Germinal center (tissue), 1 donor: ENCODE measurements around the gene RPS23.

Experiments
- DNase-seq: peaks from one replicate; pipeline ENCODE4 v3.0.0; 2012; ENCODE audit warnings: mixed read lengths, low spot score

RPS23 gene

DNA sequence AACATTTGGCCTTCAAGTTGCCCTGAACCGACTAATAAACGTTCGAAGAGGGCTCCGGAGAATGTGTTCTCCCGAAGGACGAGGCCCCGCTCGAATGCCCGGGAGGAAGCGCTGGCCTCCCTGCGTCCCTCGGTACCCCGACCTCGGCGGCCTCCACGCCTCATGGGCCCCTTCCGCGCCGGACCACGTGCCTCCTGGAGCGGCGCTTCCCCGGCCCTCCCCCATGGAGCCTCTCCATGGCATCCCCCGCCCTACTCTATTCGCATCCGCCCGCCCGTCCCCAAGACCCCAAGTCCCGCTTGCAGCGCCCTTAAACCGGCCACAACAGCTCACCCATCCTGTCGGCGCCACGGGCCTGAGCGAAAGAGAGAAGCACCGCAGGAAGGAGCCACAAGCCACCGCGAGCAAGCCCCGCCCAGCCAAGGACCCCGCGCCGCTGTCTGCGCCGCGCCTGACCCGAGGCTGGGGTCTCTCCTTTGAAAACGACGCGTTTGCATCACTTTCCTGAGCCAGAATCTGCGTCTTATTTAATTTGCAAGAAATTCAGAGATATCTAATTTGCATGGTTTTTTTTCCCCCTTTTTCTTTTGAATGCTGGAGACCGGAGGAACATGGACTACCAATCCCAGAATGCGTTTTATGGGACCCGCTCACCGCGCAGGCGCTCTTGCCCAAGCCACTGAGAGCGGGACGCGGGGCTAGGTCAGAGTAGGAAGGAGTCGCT lies at the start of gene RPS23:
RPS23 (minus strand) TSS at position 368 of the 724 bp plus-strand sequence; CDS start at position 337, 31 bp downstream.
- DNase-seq = peak; percentile 86

DNA sequence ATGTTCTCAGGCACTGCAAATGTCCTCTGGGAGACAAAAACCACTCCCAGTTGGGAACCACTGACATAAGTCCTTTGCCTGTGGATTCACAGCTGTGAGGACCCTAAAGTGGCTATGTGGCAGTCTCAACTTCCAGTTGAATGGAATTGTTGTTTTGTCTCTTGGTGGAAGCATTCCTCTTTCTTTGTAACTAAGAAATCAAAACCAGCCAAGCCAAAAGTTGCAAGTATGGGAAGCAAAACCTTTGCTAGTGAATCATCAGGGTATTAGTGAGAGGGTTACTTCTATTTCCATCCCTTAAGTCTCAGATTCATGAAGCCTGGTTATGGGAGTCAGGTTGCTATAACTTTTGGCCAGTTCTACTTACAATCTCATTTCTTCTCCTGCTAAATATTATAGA lies 49.8 kb upstream of the RPS23 start:
- no peak for DNase-seq

DNA sequence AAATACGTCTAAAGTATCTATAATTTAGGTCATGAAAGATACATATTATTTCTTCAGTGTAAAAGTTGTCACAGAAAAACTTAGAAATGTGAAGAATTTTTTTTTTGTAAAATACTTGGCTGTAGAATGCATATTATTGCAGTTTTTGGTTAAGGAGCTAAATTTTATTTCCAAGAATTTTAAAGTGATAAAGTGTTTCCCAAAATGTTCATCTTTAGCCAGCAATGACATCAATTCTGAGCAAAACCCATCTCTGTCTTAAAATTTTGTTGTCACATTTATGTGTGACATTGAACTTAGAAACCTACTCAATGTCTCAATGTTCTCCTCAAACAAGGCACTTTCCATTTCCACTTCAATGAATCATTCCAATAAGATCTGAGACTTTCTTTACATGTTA lies 47.8 kb upstream of the RPS23 start:
- no peak for DNase-seq

DNA sequence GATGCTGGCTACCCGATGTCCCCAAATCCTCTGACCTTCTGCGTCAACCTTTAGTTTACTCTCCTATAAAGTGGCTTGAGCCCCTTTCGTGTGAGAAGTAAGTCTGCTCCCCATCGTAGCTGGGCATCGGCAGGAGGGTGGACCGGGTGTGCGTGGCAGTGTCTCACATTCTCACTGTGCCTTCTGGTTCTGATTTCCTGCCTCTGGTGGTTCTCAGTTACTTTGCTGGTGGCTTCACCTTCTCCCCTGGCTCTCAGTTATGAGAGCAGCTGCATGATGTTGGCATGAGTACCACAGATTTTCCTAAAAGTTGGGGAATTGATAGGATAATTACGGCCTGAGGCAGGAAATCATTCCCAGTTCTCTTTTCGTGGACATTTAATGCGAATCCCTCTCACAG lies 47.0 kb upstream of the RPS23 start:
- no peak for DNase-seq

DNA sequence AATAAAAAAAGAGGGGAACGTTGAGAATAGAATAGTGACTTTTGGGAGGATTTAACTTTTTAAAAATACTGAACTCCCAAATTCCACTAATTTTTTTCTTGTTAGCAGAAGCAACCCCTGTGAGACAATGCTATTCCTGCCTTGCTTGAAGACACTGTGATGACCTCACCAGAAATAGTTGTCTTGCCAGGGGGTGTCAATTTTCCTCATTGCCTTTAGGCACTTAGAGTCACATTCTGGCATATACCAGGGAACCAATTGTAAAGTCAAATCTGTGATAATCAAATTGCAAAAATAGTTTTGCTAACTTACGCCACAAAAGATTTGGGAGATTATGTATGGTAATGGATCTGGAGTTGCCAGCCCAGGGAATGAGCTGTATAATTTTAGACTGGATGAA lies 42.8 kb upstream of the RPS23 start:
- DNase-seq = no peak

DNA sequence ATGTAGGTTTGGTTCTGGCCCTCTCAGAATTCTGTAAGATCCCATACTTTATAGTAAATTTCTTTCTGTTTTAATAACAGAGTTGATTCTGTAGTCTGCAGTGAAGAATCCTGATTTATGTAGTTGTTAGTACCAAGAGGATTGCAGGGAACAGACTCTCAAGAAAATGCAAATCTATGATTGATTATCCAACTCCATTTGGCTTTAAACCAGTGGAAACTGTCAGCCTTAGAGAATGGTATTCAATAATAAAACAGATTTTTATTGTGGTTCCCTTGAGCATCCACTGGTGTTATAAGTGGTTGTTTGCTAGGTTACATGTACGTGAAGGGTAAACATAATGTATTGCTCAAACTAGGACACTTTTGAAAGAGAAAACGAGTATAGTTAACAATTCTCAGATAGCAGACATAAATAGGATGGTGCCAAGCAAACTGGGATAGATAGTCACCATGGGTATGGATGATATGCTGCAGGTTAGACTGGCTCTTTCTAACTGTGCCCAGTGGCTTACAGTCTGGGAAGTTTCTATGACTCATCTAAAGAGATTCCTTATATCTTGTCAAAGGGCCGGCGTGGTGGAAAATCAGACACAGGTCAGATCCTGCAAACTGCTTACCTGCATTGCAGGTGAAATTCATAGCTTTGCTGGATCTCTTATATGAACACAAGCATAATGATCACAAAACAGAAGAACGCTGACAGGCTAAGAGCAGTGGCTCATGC lies 41.7 kb upstream of the RPS23 start:
- no peak for DNase-seq

DNA sequence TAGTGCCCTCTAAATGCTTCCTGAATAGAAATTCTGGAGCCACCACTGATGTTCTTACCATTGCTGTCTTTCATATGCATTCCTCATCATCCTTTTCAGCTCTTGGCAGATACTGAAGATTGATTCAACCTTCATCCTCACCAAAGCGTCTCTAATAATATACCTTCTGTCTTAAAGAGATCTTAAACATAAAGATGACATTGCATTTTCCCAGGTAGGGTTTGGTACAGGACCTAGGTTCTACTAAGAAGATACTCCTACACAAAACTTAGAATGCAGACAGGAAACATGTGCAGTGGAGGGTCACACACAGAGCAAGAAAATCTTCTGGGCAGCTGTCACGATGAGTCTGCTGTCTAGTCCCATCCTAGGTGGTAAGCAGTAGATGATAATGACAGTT lies 41.0 kb upstream of the RPS23 start:
- no peak for DNase-seq

DNA sequence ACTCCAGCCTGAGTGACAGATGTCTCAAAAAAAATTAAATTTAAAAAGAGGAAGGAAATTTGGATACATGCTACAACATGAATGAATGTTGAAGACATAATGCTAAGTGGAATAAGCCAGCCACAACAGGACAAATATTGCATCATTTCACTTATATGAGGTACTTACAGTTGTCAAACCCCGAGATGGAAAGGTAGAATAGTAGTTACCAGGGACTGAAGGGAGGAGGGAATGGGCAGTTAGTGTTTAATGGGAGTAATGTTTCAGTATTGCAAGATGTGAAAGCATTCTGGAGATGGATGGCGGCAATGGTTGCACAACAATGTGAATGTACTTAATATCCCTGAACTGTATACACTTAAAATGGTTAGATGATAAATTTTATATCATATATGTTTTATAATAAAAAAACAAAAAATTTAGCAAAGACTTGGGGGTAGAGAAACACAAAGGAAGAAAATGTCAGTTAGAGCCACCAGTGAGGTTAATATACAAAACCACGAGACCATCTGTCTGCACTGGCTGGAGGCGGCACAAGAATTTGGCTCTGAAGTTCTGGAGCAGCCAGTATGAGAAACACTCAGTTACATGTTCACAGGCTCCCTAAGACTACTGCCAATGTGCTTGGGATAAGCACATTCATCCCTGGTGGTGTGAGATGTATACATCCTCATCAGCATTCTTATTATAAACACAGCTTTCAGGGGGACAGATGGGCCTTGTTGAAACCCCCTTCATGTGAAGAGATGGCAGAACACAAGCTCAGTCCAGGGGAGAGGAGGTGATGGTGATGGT lies 37.0 kb upstream of the RPS23 start:
- no peak for DNase-seq

DNA sequence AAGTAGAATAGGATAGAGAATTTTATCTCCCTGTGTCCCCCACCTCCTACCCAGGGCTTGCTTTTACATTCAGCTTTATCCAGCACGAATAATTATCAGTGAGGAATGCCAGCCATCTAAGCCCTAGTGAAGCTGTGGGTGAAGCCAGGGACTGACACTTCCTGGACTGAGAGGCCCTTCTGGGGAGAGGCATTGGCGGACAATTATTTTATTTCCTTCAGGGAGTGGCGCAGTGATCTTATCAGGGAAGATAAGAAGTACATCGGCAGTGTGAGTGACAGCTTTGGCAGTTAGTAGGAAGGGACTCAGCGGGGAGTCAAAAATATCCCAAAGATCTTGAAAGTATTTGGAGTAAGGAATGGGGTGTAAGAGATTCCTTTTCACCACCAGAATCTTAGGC lies 34.9 kb upstream of the RPS23 start:
- no peak for DNase-seq

DNA sequence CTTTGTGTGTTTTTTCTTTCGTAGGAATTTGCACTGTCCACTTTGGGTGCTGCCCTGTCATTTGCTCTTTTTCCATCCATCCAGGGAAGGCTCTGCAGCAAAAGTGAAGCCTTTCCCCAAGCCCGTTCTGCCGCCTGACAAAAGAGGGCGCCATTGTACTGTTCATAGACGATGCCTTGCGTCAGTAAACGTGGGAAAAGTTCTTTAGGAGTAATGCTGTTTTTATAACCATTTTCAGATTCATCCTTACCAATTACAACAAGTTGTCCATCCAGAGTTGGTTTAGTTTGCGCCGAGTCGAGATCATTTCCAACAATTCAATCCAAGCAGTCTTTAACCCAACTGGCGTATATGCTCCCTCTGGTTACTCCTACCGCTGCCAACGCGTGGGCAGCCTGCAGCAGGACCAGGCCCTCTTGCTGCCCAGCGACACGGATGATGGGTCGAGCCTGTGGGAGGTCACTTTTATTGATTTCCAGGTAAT lies 34.3 kb upstream of the RPS23 start:
- peak; percentile 15 for DNase-seq

DNA sequence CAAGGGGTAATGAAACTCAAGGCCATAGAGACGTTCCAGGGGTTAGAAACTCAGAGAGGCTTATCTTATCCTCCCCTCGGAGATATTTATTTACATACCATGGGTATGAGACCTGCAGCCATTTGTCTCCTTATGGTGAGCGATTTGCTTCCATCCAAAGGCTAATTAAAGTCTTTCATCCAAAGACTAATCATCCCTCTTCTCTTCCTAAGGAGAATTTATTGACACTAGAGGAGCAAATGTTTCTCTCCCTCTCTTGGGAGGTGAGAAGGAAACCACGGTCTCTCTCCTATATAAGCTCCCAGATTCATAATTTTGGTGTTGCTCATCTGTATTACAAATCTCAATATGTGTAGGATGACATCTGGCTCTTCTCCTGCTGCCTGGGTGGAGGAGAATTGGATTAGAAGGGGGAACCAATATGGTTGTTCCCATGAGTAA lies 31.0 kb upstream of the RPS23 start:
- no peak for DNase-seq

DNA sequence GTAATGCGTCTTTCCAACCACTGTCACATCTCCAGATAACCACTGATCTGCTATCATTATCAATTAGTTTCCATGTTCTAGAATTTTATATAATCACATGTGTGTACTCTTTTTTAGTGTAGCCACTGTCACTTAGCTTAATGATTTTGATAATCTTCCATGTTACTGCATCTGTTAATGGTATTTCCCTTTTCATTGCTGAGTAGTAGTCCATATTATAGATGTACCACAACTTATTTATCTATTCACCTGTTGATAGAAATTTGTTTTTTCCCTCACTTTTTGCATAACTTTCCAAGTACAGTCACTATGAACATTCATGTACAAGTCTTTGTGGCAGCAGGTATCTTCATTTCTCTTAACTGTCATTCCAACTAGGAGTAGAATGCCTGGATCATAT lies 30.3 kb upstream of the RPS23 start:
- no peak for DNase-seq

DNA sequence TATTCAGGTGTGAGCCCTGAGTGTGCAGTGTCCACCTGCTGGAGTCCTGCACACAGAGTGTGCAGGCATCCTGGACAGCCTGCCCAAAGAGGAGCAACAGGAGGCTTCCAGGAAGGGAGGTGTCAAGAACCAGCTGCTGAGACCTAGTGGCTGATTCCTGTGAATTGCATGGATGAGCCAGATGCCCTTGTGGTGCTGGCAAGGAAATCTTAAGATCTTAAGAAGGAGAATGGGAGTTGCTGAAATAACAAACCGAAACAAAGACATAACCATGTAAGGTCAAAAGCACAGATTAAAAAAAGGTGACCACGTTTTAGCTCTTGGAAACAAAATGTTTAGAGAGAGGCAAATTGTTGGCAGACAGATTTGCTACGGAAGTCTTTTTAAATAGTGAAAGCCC lies 29.3 kb upstream of the RPS23 start:
- DNase-seq = no peak

DNA sequence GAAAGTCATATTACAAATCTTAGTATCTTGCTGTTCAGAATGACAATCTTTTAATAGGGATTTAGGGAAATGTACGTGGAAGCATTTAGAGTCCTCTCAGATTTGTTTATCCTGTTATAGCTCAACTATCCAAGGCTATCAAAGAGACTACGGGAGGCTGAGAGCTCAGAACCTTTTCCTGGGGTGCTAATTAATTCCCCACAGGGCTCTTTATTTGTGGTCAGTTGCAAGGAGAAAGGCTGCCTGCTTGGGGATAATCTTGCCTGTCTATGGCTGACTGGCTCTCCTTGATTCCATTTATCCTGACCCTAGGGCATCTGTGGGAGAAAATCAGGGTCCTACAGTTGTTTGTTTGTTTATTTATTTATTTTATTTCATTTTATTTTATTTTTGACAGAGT lies 28.0 kb upstream of the RPS23 start:
- no peak for DNase-seq

DNA sequence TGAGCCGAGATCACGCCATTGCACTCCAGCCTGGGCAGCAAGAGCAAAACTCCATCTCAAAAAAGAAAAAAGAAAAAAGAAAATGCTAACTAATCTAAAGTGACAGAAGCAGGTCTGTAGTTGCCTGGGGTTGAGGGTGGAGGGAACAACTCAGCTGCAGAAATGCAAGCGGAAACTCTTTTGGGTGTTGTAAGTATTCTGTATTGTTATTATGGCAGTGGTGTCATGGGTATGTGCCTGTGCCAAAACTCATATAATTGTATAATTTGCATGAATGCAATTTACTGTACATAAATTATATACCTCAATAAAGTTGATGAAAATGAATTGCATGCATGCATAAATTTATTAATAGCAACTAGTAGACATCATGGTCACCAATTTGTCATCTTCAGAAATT lies 23.0 kb upstream of the RPS23 start:
- no peak for DNase-seq

DNA sequence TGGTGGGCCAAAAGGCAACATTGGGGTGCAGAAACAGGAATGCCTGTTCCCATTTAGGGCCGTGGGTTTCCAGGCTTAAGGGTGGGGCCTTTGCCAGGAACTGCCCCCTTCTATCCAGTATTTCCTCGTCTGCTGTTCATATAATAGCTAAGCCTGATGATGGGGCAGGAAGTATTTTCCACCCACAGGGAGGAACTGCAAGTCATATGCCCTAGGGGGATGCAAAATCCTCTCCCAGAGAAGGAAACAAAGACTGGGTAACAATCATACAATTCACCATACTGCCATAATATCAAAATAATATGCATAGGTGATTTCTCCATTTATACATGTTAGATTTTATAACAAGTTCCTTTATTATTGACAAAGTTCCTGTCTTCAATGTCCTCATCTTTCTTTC lies 20.5 kb upstream of the RPS23 start:
- DNase-seq = no peak

DNA sequence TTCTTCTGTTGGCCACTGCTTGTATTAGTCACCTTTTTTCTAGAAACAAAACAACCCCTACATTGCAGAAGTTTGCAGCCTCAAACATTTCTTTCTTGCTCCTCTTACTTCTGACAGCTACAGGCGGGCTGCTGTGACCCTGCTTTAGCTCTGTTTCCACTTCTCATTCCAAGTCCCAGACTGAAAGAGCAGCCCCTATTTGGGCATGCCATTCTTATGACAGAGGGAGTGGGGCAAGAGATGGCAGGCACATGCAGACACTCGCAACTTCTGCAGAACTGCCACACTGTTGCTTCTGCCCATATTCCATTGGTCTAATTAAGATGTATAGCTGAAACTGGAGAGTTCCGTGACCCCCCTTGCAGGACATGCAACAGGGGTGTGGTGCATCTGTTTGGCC lies 19.6 kb upstream of the RPS23 start:
- DNase-seq = no peak

DNA sequence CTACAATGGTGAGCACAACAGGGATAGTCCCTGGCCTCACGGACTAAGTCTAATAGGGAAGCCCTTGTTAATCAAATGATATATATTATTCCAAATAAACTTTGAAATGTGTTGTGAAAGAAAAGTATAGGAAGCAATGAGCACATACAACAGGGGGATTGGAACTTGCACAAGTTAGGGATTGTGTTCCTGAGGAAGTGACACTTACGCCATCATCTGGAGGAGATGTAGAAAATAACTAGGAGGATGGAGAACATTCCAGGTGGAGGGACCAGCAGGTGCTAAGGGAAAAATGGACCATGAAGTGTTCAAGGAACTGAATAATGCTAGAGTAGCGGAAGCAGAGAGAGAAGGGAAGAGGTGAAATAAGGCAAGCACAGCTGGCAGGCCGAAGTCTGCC lies 18.8 kb upstream of the RPS23 start:
- no peak for DNase-seq

DNA sequence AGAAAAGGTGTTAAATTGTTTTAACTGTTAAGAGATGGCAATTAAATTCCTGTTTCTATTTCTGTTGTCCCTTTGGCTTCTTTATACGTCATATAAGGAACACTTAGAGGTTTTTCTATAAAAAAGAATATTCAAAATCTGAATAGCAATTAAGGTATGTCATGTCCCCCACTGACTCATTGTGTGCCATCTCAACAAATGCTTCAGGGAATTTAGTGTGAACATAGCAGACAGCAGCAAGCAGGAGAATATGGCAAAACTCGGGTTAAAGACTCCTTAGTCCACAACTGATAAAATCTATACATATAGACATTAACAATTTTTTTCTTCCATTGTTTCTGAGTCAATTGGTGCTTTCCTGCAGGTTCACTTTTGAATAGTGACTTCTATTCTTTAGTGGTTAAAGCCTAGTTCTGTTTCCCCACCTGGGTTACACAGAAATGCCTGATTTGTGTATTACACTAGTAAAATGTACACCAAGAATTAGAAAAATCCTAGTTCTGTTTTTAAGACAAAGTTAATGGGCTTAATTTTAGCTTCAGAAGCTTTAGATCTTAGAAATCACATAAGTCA lies 17.9 kb upstream of the RPS23 start:
- DNase-seq = no peak

DNA sequence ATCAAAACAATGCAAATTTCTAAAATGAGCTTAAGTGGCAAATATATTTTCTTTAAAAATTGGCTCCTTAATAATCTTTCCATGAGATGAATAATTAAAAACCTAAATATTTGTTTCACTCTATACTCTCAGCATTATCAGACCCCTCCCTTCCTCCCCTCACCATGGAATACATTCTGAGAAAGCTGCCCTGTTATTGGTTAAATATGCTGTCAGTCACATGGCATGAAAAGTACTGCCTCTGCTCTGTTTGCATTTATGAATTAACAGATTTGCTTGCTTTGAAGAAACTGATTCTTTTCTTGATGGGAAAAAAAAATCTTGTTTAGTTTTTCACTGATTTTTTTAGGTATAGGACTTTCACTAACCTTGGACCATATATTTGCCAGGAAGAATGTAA lies 17.0 kb upstream of the RPS23 start:
- DNase-seq = no peak

DNA sequence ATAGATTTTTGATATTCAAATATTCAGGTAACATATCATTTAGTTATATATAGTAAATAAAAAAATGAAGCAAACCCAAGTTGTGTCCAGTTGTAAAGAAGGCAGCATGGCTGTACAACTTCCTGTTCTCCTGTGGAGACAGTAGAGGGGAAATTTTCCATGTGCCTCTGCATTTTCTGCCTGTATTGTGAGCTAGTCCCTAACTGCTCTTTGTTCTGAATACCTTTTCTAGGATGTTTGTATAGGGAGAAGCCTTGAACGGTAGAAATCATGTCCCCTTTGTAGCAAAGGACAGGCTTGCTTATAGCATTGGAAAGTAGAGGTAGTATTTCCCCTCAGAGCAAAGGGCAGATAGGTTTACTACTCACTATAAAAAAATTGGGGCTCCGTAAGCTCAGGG lies 13.3 kb upstream of the RPS23 start:
- DNase-seq = no peak

DNA sequence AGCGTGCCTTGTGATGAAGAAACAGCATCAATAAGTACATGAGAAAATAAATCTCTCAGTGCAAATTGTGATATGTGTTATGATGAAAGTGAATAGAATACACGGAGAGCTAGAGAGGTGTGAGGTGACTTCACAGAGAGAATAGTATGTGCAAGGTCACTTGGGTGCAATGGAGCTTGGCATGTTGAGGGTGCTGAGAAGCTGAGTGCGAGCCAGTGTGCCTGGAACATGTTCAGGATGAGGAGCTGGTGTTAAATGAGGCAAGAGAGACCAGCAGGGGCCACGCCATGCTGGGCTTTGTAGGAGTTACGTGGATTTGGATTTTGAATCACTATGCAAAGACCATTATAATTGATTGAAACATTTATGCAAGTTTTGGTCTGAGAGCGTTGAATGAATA lies 12.8 kb upstream of the RPS23 start:
- no peak for DNase-seq

DNA sequence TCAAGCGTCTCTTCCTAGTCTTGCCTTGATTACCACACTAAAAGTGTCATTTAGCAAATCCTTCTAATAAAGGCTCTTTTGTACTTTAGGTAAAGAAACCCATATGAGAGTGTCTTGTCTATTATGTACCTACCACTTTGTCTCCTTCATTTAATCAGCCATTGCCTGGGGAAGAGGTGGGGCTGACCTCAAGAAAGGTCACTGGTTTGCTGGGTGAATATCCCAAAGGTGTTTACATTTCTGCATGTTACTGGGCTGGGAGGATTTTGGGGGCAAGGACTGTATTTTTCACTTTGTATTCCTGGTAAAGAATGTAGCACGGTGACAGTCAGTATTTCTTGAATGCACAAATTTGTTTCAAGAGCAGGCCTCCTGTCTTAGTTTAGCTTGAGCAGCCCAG lies 11.9 kb upstream of the RPS23 start:
- DNase-seq = no peak
